ENCODE results near the gene NGDN.

Gene NGDN

GRCh38 chr14:23442721-23443356 lies 26.7 kb upstream of the NGDN start:
- H3K27ac ChIP-seq (ENCODE audit: low read depth, low read length): no peak overlapping the region
- no peak overlapping the region for H3K9ac ChIP-seq (ENCODE audit: low read length)
- peaks cover 21% of the 10 kb centered on the region for H3K4me1 ChIP-seq (ENCODE audit: control insufficient read depth, insufficient read depth, low read length)
- no peaks in the 10 kb centered on the region for H3K36me3 ChIP-seq (ENCODE audit: control insufficient read depth, insufficient read depth, low read length)
- 0 out of 2 replicates have a peak, but pooled peaks cover 2% of the 10 kb centered on the region for H3K27me3 ChIP-seq (ENCODE audit: control insufficient read depth, insufficient read depth, low read length)
- H3K4me3 ChIP-seq (ENCODE audit: low read depth, low read length): no peak overlapping the region
- H3K9me3 ChIP-seq (ENCODE audit: control insufficient read depth, insufficient read depth, low read depth, low read length): no peaks in the 10 kb centered on the region

GRCh38 chr14:23443411-23443812 lies 26.1 kb upstream of the NGDN start:
- Histone ChIP-seq H3K36me3 (ENCODE audit: control insufficient read depth, insufficient read depth, low read length) (no peaks in the 10 kb centered on the region), H3K9me3 (ENCODE audit: control insufficient read depth, insufficient read depth, low read depth, low read length) (no peaks in the 10 kb centered on the region), H3K27ac (ENCODE audit: low read depth, low read length) (no peak overlapping the region), H3K9ac (ENCODE audit: low read length) (no peak overlapping the region), H3K4me3 (ENCODE audit: low read depth, low read length) (no peak overlapping the region), H3K4me1 (ENCODE audit: control insufficient read depth, insufficient read depth, low read length) (peaks cover 16% of the 10 kb centered on the region), H3K27me3 (ENCODE audit: control insufficient read depth, insufficient read depth, low read length) (0 out of 2 replicates have a peak, but pooled peaks cover 2% of the 10 kb centered on the region)

- Histone ChIP-seq H3K27me3 (ENCODE audit: control insufficient read depth, insufficient read depth, low read length) (0 out of 2 replicates have a peak, but pooled peaks cover 2% of the 10 kb centered on the region), H3K9me3 (ENCODE audit: control insufficient read depth, insufficient read depth, low read depth, low read length) (no peaks in the 10 kb centered on the region), H3K27ac (ENCODE audit: low read depth, low read length) (no peak overlapping the region), H3K4me1 (ENCODE audit: control insufficient read depth, insufficient read depth, low read length) (peaks cover 12% of the 10 kb centered on the region), H3K36me3 (ENCODE audit: control insufficient read depth, insufficient read depth, low read length) (no peaks in the 10 kb centered on the region), H3K9ac (ENCODE audit: low read length) (no peak overlapping the region), H3K4me3 (ENCODE audit: low read depth, low read length) (no peak overlapping the region)
Observed at GRCh38 chr14:23443881-23444280, 25.6 kb upstream of the NGDN start.

- H3K4me1 ChIP-seq (ENCODE audit: control insufficient read depth, insufficient read depth, low read length): peaks cover 14% of the 10 kb centered on the region
- no peak overlapping the region for H3K27ac ChIP-seq (ENCODE audit: low read depth, low read length)
- 0 out of 2 replicates have a peak, but pooled peaks cover 2% of the 10 kb centered on the region for H3K27me3 ChIP-seq (ENCODE audit: control insufficient read depth, insufficient read depth, low read length)
- no peak overlapping the region for H3K9ac ChIP-seq (ENCODE audit: low read length)
- no peaks in the 10 kb centered on the region for H3K36me3 ChIP-seq (ENCODE audit: control insufficient read depth, insufficient read depth, low read length)
- H3K9me3 ChIP-seq (ENCODE audit: control insufficient read depth, insufficient read depth, low read depth, low read length): no peaks in the 10 kb centered on the region
- no peak overlapping the region for H3K4me3 ChIP-seq (ENCODE audit: low read depth, low read length)
Observed at GRCh38 chr14:23444314-23444713, 25.2 kb upstream of the NGDN start.

GRCh38 chr14:23445773-23446172 lies 23.7 kb upstream of the NGDN start:
- Histone ChIP-seq H3K9ac (ENCODE audit: low read length) (no peak overlapping the region), H3K27ac (ENCODE audit: low read depth, low read length) (no peak overlapping the region), H3K9me3 (ENCODE audit: control insufficient read depth, insufficient read depth, low read depth, low read length) (no peaks in the 10 kb centered on the region)

GRCh38 chr14:23446291-23446851 lies 23.1 kb upstream of the NGDN start:
- 0 out of 2 replicates have a peak, but pooled peaks cover 2% of the 10 kb centered on the region for H3K27me3 ChIP-seq (ENCODE audit: control insufficient read depth, insufficient read depth, low read length)

More at GRCh38 chr14:23445773-23446172, 23.7 kb upstream of the NGDN start:
- H3K4me1 ChIP-seq (ENCODE audit: control insufficient read depth, insufficient read depth, low read length): peaks cover 14% of the 10 kb centered on the region
- H3K4me3 ChIP-seq (ENCODE audit: low read depth, low read length): no peak overlapping the region
- no peaks in the 10 kb centered on the region for H3K36me3 ChIP-seq (ENCODE audit: control insufficient read depth, insufficient read depth, low read length)
- 0 out of 2 replicates have a peak, but pooled peaks cover 2% of the 10 kb centered on the region for H3K27me3 ChIP-seq (ENCODE audit: control insufficient read depth, insufficient read depth, low read length)

GRCh38 chr14:23447361-23448350 lies 21.8 kb upstream of the NGDN start:
- no peak overlapping the region for H3K27ac ChIP-seq (ENCODE audit: low read depth, low read length)
- H3K4me1 ChIP-seq (ENCODE audit: control insufficient read depth, insufficient read depth, low read length): peaks cover 10% of the 10 kb centered on the region
- 0 out of 2 replicates have a peak, but pooled peaks cover 2% of the 10 kb centered on the region for H3K9me3 ChIP-seq (ENCODE audit: control insufficient read depth, insufficient read depth, low read depth, low read length)
- H3K36me3 ChIP-seq (ENCODE audit: control insufficient read depth, insufficient read depth, low read length): no peaks in the 10 kb centered on the region
- H3K27me3 ChIP-seq (ENCODE audit: control insufficient read depth, insufficient read depth, low read length): 0 out of 2 replicates have a peak, but pooled peaks cover 2% of the 10 kb centered on the region
- H3K4me3 ChIP-seq (ENCODE audit: low read depth, low read length): no peak overlapping the region
- H3K9ac ChIP-seq (ENCODE audit: low read length): no peak overlapping the region

More at GRCh38 chr14:23446291-23446851, 23.1 kb upstream of the NGDN start:
- Histone ChIP-seq H3K9me3 (ENCODE audit: control insufficient read depth, insufficient read depth, low read depth, low read length) (no peaks in the 10 kb centered on the region), H3K36me3 (ENCODE audit: control insufficient read depth, insufficient read depth, low read length) (no peaks in the 10 kb centered on the region), H3K27ac (ENCODE audit: low read depth, low read length) (no peak overlapping the region), H3K4me1 (ENCODE audit: control insufficient read depth, insufficient read depth, low read length) (peaks cover 14% of the 10 kb centered on the region), H3K9ac (ENCODE audit: low read length) (no peak overlapping the region), H3K4me3 (ENCODE audit: low read depth, low read length) (no peak overlapping the region)

GRCh38 chr14:23449314-23449713 lies 20.2 kb upstream of the NGDN start:
- Histone ChIP-seq H3K9ac (ENCODE audit: low read length) (no peak overlapping the region), H3K9me3 (ENCODE audit: control insufficient read depth, insufficient read depth, low read depth, low read length) (0 out of 2 replicates have a peak, but pooled peaks cover 2% of the 10 kb centered on the region), H3K4me3 (ENCODE audit: low read depth, low read length) (no peak overlapping the region), H3K4me1 (ENCODE audit: control insufficient read depth, insufficient read depth, low read length) (peaks cover 3% of the 10 kb centered on the region), H3K36me3 (ENCODE audit: control insufficient read depth, insufficient read depth, low read length) (no peaks in the 10 kb centered on the region), H3K27ac (ENCODE audit: low read depth, low read length) (no peak overlapping the region), H3K27me3 (ENCODE audit: control insufficient read depth, insufficient read depth, low read length) (no peaks in the 10 kb centered on the region)

GRCh38 chr14:23450379-23450778 lies 19.1 kb upstream of the NGDN start:
- Histone ChIP-seq H3K36me3 (ENCODE audit: control insufficient read depth, insufficient read depth, low read length) (no peaks in the 10 kb centered on the region), H3K4me1 (ENCODE audit: control insufficient read depth, insufficient read depth, low read length) (peaks cover 3% of the 10 kb centered on the region), H3K9ac (ENCODE audit: low read length) (no peak overlapping the region), H3K9me3 (ENCODE audit: control insufficient read depth, insufficient read depth, low read depth, low read length) (0 out of 2 replicates have a peak, but pooled peaks cover 2% of the 10 kb centered on the region), H3K27ac (ENCODE audit: low read depth, low read length) (no peak overlapping the region), H3K4me3 (ENCODE audit: low read depth, low read length) (no peak overlapping the region), H3K27me3 (ENCODE audit: control insufficient read depth, insufficient read depth, low read length) (no peaks in the 10 kb centered on the region)

- H3K9me3 ChIP-seq (ENCODE audit: control insufficient read depth, insufficient read depth, low read depth, low read length): 0 out of 2 replicates have a peak, but pooled peaks cover 2% of the 10 kb centered on the region
- no peak overlapping the region for H3K27ac ChIP-seq (ENCODE audit: low read depth, low read length)
Observed at GRCh38 chr14:23452237-23452636, 17.3 kb upstream of the NGDN start.

More at GRCh38 chr14:23452237-23452636, 17.3 kb upstream of the NGDN start:
- Histone ChIP-seq H3K4me3 (ENCODE audit: low read depth, low read length) (no peak overlapping the region), H3K4me1 (ENCODE audit: control insufficient read depth, insufficient read depth, low read length) (peaks cover 3% of the 10 kb centered on the region), H3K9ac (ENCODE audit: low read length) (no peak overlapping the region), H3K27me3 (ENCODE audit: control insufficient read depth, insufficient read depth, low read length) (no peaks in the 10 kb centered on the region), H3K36me3 (ENCODE audit: control insufficient read depth, insufficient read depth, low read length) (no peaks in the 10 kb centered on the region)
